ENCODE results near the gene NGFR.

NGFR gene

DNA sequence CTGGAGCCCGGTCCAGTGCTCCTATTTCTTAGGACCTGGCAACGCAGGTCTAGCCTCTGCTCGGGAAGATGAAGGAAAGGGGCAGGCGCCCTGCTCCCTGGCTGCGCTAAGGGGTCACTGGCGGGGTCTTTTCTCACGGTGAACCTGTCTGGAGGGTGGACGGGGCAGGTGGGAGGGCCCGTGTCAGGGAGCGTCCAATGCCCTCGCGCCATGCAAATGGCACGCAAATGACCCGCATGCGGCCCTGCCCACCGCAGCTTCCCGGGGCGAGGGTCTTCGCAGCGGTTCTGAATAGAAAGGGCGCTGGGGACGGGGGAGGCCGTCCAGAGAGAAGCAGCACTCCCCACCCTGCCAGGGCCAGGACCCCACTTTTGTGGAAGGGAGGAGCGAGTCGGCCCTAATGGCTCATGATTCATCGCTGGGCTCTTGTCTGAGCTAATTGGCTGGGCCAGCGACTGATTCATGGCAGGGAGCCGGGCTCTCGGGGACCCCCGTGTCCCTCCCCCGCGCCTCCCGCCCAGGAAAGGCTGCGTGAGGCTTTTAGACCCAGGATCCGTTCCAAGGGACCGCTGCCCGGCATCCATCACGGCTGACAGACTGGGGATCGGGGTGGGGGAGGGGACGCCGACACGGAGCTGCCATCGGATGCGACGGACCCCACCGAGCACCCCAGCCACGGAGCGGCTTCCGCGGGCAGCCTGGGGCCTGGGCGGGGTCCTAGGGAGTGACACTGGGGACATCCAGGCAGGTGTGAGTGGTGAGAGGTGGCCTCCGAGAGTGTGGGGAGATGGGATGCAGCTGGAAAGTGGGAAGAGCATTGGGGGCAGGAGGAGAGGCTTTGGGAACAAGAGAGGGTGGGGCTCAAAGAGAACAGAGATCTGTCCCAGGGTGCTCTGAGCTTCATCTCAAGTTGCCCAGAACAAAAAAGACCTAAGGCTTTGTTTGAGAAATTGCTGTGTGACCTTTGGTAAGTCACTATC is 25.0 kb upstream of the NGFR start:
- DNase-seq, result no peak

GRCh38 chr17:49471089-49471683 is 23.9 kb upstream of the NGFR start:
- DNase-seq, result no peak

- DNase-seq, result no peak
Measured at GRCh38 chr17:49471769-49472168, 23.3 kb upstream of the NGFR start.

GRCh38 chr17:49472527-49472926 is 22.6 kb upstream of the NGFR start:
- DNase-seq, result no peak

DNA sequence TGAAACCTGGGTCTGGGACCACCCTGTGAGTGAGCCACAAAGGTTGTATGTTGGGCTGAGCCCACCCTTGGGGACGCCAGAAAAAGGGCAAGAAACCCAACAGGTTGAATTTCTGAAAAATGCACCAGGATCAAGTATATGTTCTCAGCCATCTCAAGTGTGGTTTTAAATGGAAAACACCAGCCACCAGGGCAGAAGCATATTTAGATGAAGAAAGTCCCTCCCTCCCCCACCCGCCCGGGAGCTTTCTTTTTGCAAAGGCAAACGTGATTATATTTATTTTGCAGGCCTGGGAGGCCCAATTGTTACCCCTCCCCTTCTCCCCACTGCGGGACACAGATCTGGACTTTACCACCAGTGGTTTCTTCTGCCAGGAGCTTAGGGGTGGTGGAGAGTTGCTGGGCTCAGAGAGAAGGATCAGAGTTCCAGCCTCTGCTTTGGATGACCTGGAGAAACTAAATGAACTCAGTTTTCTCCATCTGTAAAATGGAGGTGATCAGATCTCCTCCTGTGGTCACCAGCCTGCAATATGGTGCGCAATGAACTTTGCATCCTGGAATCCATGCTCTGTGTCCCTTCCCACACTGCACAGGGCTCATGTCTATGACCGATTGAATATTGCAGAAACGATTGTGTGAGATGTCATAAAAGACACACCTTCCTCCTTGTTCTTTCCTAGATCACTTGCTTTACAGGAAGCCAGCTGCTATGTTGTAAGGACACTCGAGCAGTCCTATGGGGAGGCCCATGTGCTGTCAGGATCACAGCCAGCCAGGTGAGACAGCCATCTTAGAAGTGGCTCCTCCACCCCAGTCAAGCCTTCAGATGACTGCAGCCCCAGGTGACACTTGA is 21.0 kb upstream of the NGFR start:
- no peak for DNase-seq

GRCh38 chr17:49477709-49478108 is 17.4 kb upstream of the NGFR start:
- no peak for DNase-seq

- no peak for DNase-seq
Measured at GRCh38 chr17:49480836-49481615, 14.1 kb upstream of the NGFR start.

- DNase-seq, result no peak
Measured at GRCh38 chr17:49482144-49482817, 12.8 kb upstream of the NGFR start.

DNA sequence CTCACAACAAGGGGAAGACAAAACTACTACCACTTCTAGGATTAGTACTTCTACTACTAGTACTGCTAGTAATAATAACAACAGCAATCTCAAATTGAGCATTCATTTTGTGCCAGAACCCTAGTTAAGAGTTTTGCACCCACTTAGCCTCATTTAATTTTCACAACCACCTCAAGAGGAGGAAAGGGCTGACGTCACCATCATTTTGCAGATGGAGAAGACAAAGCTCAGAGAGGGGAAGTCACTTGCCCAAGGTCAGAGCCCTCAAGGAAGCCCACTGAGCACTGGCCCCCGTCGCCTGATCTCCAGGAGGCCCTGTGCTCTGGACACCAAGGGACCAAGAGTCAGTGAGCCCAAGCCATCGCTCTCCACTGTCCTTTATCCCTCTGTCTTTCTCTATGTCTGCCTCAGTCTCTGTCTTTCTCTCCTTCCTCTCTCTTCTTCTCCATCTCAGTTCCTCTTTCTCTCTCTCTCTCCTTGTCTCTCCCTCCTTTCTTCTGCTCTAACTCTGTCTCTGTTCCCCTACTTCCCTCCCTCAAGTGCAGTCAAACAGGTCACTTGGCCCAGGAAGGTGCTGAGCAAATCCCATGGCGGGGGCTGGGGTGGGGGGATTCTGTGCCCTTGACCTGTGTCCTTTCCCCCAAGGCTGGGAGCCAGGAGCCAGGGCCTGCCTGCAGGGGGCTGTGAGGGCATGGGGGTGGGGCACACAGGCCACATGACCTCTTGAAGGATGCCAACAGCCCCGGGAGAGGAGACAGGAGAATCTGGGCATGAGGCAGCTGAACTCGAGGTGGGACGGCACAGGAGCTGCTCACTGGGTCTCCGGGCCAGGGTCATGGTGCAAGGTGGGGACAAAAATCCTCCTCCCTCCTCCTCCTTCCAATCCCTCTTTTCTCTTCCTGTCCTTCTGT is 11.2 kb upstream of the NGFR start:
- DNase-seq, result no peak

- no peak for DNase-seq
Measured at GRCh38 chr17:49484588-49484987, 10.5 kb upstream of the NGFR start.

- no peak for DNase-seq
Measured at GRCh38 chr17:49486012-49486641, 9.0 kb upstream of the NGFR start.

DNA sequence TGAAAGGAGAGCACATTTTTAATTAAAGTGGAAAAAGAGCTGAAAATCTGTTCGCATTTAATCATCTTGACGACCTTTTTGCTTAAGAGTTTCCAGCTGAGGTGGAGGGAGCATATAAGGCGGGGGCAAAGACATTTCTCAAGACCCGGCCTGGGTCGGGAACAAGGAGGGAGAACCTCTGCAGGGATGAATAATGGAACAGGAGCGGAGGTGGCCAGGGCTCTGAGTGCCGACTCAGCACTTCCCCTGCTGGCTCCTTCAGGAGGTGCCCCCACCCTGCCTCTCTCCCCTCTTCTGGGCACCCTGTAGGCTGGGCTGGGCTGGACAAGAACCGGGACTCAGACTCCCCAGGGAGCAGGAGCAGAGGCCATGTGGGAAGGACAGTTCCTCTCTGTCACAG is 7.9 kb upstream of the NGFR start:
- DNase-seq, result no peak

DNA sequence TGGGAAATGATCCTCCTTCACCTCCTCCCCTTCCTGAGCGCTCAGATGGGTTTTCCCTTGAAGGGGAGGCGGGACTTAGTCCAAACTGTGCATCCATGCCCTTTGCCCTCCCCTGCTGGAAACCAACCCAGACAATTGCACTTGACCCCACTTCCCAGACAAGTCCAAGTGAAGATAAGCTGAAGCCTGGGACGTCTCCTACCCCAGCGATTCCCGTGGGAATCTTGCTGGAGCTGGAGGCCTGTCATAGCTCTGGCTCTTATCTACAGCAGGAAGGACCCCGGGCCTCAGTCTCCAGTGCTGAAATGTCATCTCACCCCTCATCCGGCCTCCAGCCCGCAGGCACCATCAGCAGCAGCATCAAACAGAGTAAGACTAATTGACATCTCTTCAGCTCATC is 6.5 kb upstream of the NGFR start:
- DNase-seq, result no peak

GRCh38 chr17:49489348-49489747 is 5.7 kb upstream of the NGFR start:
- DNase-seq, result no peak

- DNase-seq, result no peak
Measured at GRCh38 chr17:49490276-49490675, 4.8 kb upstream of the NGFR start.

DNA sequence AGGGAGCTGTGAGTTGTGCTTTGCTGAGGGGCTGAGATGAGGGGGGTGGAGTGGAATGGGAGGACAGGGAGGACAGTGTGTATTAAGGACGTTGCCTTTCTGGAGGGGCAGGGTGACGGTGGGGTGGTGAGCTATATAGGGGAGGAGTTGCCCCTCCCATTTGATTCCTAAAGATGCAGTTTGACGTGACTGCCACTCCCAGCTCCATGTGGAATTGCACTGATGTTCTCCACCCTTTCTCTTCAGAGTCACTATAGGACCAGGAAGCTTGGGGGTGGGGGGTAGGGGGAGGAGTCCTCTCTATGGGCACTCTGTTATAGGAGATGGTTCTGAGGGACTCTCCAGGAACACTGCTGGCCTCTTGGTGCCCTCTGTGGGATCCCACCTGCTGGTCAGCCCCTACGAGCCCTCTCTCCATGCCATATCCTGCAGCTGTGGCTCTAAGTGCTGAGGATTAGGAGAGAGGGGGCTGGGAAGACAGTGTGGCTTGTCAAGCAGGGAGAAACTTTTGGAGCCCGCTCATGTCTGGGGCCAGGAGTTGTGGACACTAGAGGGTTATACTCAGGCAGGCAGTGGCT is 3.8 kb upstream of the NGFR start:
- no peak for DNase-seq

DNA sequence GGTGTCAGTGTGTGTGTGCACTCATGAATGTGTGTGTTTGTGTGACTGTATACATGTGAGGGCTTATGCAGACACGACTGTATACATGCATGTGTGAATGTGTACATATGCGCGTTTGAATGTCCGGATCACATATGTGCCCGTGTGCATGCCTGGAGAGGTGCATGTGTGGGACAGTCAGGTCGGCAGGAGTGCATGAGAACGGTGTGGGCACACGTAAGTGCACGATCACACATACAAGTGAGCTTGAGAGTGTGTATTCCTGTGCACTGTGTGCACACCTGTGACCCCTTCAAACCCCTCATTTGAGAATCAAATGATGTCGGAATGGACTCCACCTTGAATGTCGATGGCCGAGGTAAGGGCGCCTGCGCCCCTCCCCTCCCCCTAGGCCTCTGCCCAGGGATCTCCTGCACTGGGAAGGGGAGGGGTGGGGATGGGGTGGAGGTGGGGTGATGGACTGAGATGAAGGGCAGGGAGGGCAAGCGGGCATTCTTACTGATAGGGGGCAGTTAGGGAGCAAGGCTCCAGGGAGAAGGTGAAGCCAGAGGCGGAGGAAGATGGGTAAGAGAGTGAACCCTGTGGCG is 601 bp upstream of the NGFR start:
- no peak for DNase-seq

GRCh38 chr17:49495842-49496182 is 719 bp downstream of the NGFR start:
- no peak for DNase-seq

- peak; percentile 83 for DNase-seq
Measured at GRCh38 chr17:49496183-49496866, 1.2 kb downstream of the NGFR start.
